Measurements from ENCODE around the gene LILRB5. TPM values are rescaled to one million over a fixed set of nuclear protein-coding genes. Genes with fewer than 3 reads are reported as not detected.
"Not testable (repeated sequence)": the region's sequence is repeated elsewhere in the genome, so short reads cannot be mapped to it uniquely, and the experiment has no call there.

The LILRB5 gene
- total and polyA plus RNA-seq, 5 donors = 6.0 to 18.6 (median 11.5) TPM

- ATAC-seq (no peak), DNase-seq (peak in 1 of 3 donors; percentile 36)
- Histone ChIP-seq H3K27ac (ENCODE audit: low read length) (no peak overlapping the region), H3K4me3 (ENCODE audit: low read length) (no peak overlapping the region), H3K27me3 (ENCODE audit: control insufficient read depth, insufficient read depth) (no peaks in the 10 kb centered on the region), H3K9me3 (ENCODE audit: control insufficient read depth, low read length) (no peaks in the 10 kb centered on the region), H3K4me1 (ENCODE audit: control insufficient read depth, insufficient read depth, low read length) (peaks cover 16% of the 10 kb centered on the region)
- 87% methylated on average over 12 of the region's 12 CpGs for WGBS
- intact Hi-C loops (cut with DNase I) = no loop called here
Measured at GRCh38 chr19:54211235-54211634, 45.8 kb downstream of the LILRB5 start.

- WGBS = 29% methylated on average over 10 of the region's 10 CpGs
- DNase-seq (peak; percentile 91 to 95 (median 93)), ATAC-seq (peak; percentile 76 to 78)
- H3K27me3 ChIP-seq (ENCODE audit: control insufficient read depth, insufficient read depth) = no peaks in the 10 kb centered on the region
- H3K4me3 ChIP-seq (ENCODE audit: low read length) = no peak overlapping the region
- no peaks in the 10 kb centered on the region for H3K9me3 ChIP-seq (ENCODE audit: control insufficient read depth, low read length)
- peaks cover 16% of the 10 kb centered on the region for H3K4me1 ChIP-seq (ENCODE audit: control insufficient read depth, insufficient read depth, low read length)
- H3K27ac ChIP-seq (ENCODE audit: low read length) = peak overlapping the region; percentile 86
- intact Hi-C loops (cut with DNase I) = no loop called here
Measured at GRCh38 chr19:54209811-54210494, 47.1 kb downstream of the LILRB5 start.

GRCh38 chr19:54209058-54209810 is 47.8 kb downstream of the LILRB5 start:
- peaks cover 16% of the 10 kb centered on the region for H3K4me1 ChIP-seq (ENCODE audit: control insufficient read depth, insufficient read depth, low read length)
- H3K27me3 ChIP-seq (ENCODE audit: control insufficient read depth, insufficient read depth) = no peaks in the 10 kb centered on the region
- WGBS = 56% methylated on average over 24 of the region's 24 CpGs
- peak overlapping the region; percentile 63 for H3K27ac ChIP-seq (ENCODE audit: low read length)
- no peaks in the 10 kb centered on the region for H3K9me3 ChIP-seq (ENCODE audit: control insufficient read depth, low read length)
- DNase-seq = no peak
- intact Hi-C loops (cut with DNase I) = no loop called here
- peak; percentile 5 to 10 for ATAC-seq
- H3K4me3 ChIP-seq (ENCODE audit: low read length) = no peak overlapping the region

GRCh38 chr19:54208784-54209057 is 48.4 kb downstream of the LILRB5 start:
- peak overlapping the region; percentile 57 for H3K27ac ChIP-seq (ENCODE audit: low read length)
- intact Hi-C loops (cut with DNase I) = no loop called here

GRCh38 chr19:54207983-54208783 is 48.9 kb downstream of the LILRB5 start:
- Histone ChIP-seq H3K27me3 (ENCODE audit: control insufficient read depth, insufficient read depth) (no peaks in the 10 kb centered on the region), H3K9me3 (ENCODE audit: control insufficient read depth, low read length) (no peaks in the 10 kb centered on the region), H3K4me3 (ENCODE audit: low read length) (no peak overlapping the region), H3K27ac (ENCODE audit: low read length) (peak overlapping the region; percentile 57), H3K4me1 (ENCODE audit: control insufficient read depth, insufficient read depth, low read length) (peaks cover 20% of the 10 kb centered on the region)
- DNase-seq (peak; percentile 72 to 80 (median 74)), ATAC-seq (peak; percentile 65 to 75)
- 59% methylated on average over 18 of the region's 18 CpGs for WGBS
- intact Hi-C loops (cut with DNase I) = no loop called here

More at GRCh38 chr19:54208784-54209057, 48.4 kb downstream of the LILRB5 start:
- no peak for DNase-seq
- H3K9me3 ChIP-seq (ENCODE audit: control insufficient read depth, low read length) = no peaks in the 10 kb centered on the region
- WGBS = 81% methylated on average over 8 of the region's 8 CpGs
- peaks cover 16% of the 10 kb centered on the region for H3K4me1 ChIP-seq (ENCODE audit: control insufficient read depth, insufficient read depth, low read length)
- no peak overlapping the region for H3K4me3 ChIP-seq (ENCODE audit: low read length)
- no peak for ATAC-seq
- no peaks in the 10 kb centered on the region for H3K27me3 ChIP-seq (ENCODE audit: control insufficient read depth, insufficient read depth)

- Histone ChIP-seq H3K4me1 (ENCODE audit: control insufficient read depth, insufficient read depth, low read length) (peaks cover 25% of the 10 kb centered on the region), H3K4me3 (ENCODE audit: low read length) (no peak overlapping the region), H3K27me3 (ENCODE audit: control insufficient read depth, insufficient read depth) (no peaks in the 10 kb centered on the region), H3K9me3 (ENCODE audit: control insufficient read depth, low read length) (no peaks in the 10 kb centered on the region), H3K27ac (ENCODE audit: low read length) (no peak overlapping the region)
- intact Hi-C loops (cut with DNase I) = no loop called here
- DNase-seq (no peak), ATAC-seq (no peak)
- WGBS = 62% methylated on average over 5 of the region's 5 CpGs
Measured at GRCh38 chr19:54207676-54207982, 49.4 kb downstream of the LILRB5 start.

- 68% methylated on average over 23 of the region's 23 CpGs for WGBS
- H3K4me3 ChIP-seq (ENCODE audit: low read length); ATAC-seq; H3K9me3 ChIP-seq (ENCODE audit: control insufficient read depth, low read length); intact Hi-C loops (cut with DNase I); H3K27ac ChIP-seq (ENCODE audit: low read length); H3K27me3 ChIP-seq (ENCODE audit: control insufficient read depth, insufficient read depth); DNase-seq: not testable (repeated sequence)
- H3K4me1 ChIP-seq (ENCODE audit: control insufficient read depth, insufficient read depth, low read length) = peaks cover 27% of the 10 kb centered on the region
Measured at GRCh38 chr19:54207193-54207592, 49.9 kb downstream of the LILRB5 start.

- Histone ChIP-seq H3K9me3 (ENCODE audit: control insufficient read depth, low read length) (no peaks in the 10 kb centered on the region), H3K4me1 (ENCODE audit: control insufficient read depth, insufficient read depth, low read length) (peaks cover 27% of the 10 kb centered on the region), H3K27me3 (ENCODE audit: control insufficient read depth, insufficient read depth) (no peaks in the 10 kb centered on the region), H3K4me3 (ENCODE audit: low read length) (no peak overlapping the region), H3K27ac (ENCODE audit: low read length) (no peak overlapping the region)
- intact Hi-C loops (cut with DNase I) = no loop called here
- DNase-seq (no peak), ATAC-seq (no peak)
- 79% methylated on average over 13 of the region's 13 CpGs for WGBS
Measured at GRCh38 chr19:54206831-54207177, 50.3 kb downstream of the LILRB5 start.

GRCh38 chr19:54206030-54206830 is 50.8 kb downstream of the LILRB5 start:
- no peaks in the 10 kb centered on the region for H3K27me3 ChIP-seq (ENCODE audit: control insufficient read depth, insufficient read depth)
- no peaks in the 10 kb centered on the region for H3K9me3 ChIP-seq (ENCODE audit: control insufficient read depth, low read length)
- intact Hi-C loops (cut with DNase I) = no loop called here
- ATAC-seq (no peak), DNase-seq (no peak)
- 89% methylated on average over 27 of the region's 27 CpGs for WGBS
- no peak overlapping the region for H3K4me3 ChIP-seq (ENCODE audit: low read length)
- peaks cover 30% of the 10 kb centered on the region for H3K4me1 ChIP-seq (ENCODE audit: control insufficient read depth, insufficient read depth, low read length)
- no peak overlapping the region for H3K27ac ChIP-seq (ENCODE audit: low read length)

GRCh38 chr19:54204767-54205468 is 52.2 kb downstream of the LILRB5 start:
- H3K27me3 ChIP-seq (ENCODE audit: control insufficient read depth, insufficient read depth) = no peaks in the 10 kb centered on the region
- intact Hi-C loops (cut with DNase I) = no loop called here
- WGBS = 71% methylated on average over 4 of the region's 4 CpGs
- DNase-seq (no peak), ATAC-seq (no peak)
- peaks cover 26% of the 10 kb centered on the region for H3K4me1 ChIP-seq (ENCODE audit: control insufficient read depth, insufficient read depth, low read length)
- H3K9me3 ChIP-seq (ENCODE audit: control insufficient read depth, low read length) = no peaks in the 10 kb centered on the region
- no peak overlapping the region for H3K27ac ChIP-seq (ENCODE audit: low read length)
- H3K4me3 ChIP-seq (ENCODE audit: low read length) = no peak overlapping the region
